ENCODE measurements around the gene CSTF3.

CSTF3 gene

GRCh38 chr11:33161120-33162005, at the start of gene CSTF3:
CSTF3 (minus strand) TSS chr11:33161480; CDS start chr11:33161325, 155 bp downstream.
- peaks cover 45% of the 10 kb centered on the region for H3K4me1 Mint-ChIP-seq (ENCODE audit: low read depth)
- peak within 1 kb of the TSS; percentile 100 for H3K27ac Mint-ChIP-seq
- no peaks in the 10 kb centered on the region for H3K27me3 Mint-ChIP-seq

GRCh38 chr11:33208150-33208549, 46.9 kb upstream of the CSTF3 start:
- no peaks in the 10 kb centered on the region for H3K4me1 Mint-ChIP-seq (ENCODE audit: low read depth)
- no peak overlapping the region for H3K27ac Mint-ChIP-seq
- no peaks in the 10 kb centered on the region for H3K36me3 Mint-ChIP-seq
- H3K9me3 Mint-ChIP-seq (ENCODE audit: low read depth) = no peaks in the 10 kb centered on the region
- H3K27me3 Mint-ChIP-seq = peaks cover 1% of the 10 kb centered on the region
- H3K4me3 Mint-ChIP-seq = no peak overlapping the region

More at GRCh38 chr11:33161120-33162005, at the start of gene CSTF3:
- Mint-ChIP-seq H3K36me3 (peaks cover 6% of the 10 kb centered on the region), H3K9me3 (ENCODE audit: low read depth) (no peaks in the 10 kb centered on the region), H3K4me3 (peak within 1 kb of the TSS; percentile 100)

- Mint-ChIP-seq H3K9me3 (ENCODE audit: low read depth) (no peaks in the 10 kb centered on the region), H3K27ac (no peak overlapping the region), H3K27me3 (peaks cover 1% of the 10 kb centered on the region), H3K4me1 (ENCODE audit: low read depth) (no peaks in the 10 kb centered on the region), H3K4me3 (no peak overlapping the region), H3K36me3 (no peaks in the 10 kb centered on the region)
These were observed 46.2 kb upstream of the CSTF3 start for GRCh38 chr11:33207408-33207985.

- H3K4me1 Mint-ChIP-seq (ENCODE audit: low read depth) = no peaks in the 10 kb centered on the region
- no peak overlapping the region for H3K4me3 Mint-ChIP-seq
- no peaks in the 10 kb centered on the region for H3K9me3 Mint-ChIP-seq (ENCODE audit: low read depth)
- H3K27me3 Mint-ChIP-seq = no peaks in the 10 kb centered on the region
- H3K27ac Mint-ChIP-seq = no peak overlapping the region
- H3K36me3 Mint-ChIP-seq = no peaks in the 10 kb centered on the region
These were observed 36.8 kb upstream of the CSTF3 start for GRCh38 chr11:33197915-33198727.

- no peaks in the 10 kb centered on the region for H3K27me3 Mint-ChIP-seq
- no peak overlapping the region for H3K27ac Mint-ChIP-seq
- no peaks in the 10 kb centered on the region for H3K9me3 Mint-ChIP-seq (ENCODE audit: low read depth)
- H3K36me3 Mint-ChIP-seq = no peaks in the 10 kb centered on the region
- no peak overlapping the region for H3K4me3 Mint-ChIP-seq
- no peaks in the 10 kb centered on the region for H3K4me1 Mint-ChIP-seq (ENCODE audit: low read depth)
These were observed 34.3 kb upstream of the CSTF3 start for GRCh38 chr11:33195462-33196173.

GRCh38 chr11:33194455-33194854, 33.2 kb upstream of the CSTF3 start:
- no peaks in the 10 kb centered on the region for H3K4me1 Mint-ChIP-seq (ENCODE audit: low read depth)
- no peak overlapping the region for H3K27ac Mint-ChIP-seq
- no peaks in the 10 kb centered on the region for H3K27me3 Mint-ChIP-seq
- H3K9me3 Mint-ChIP-seq (ENCODE audit: low read depth) = no peaks in the 10 kb centered on the region
- H3K36me3 Mint-ChIP-seq = peaks cover 4% of the 10 kb centered on the region
- no peak overlapping the region for H3K4me3 Mint-ChIP-seq

GRCh38 chr11:33191467-33191866, 30.2 kb upstream of the CSTF3 start:
- no peaks in the 10 kb centered on the region for H3K4me1 Mint-ChIP-seq (ENCODE audit: low read depth)
- no peak overlapping the region for H3K27ac Mint-ChIP-seq
- H3K27me3 Mint-ChIP-seq = no peaks in the 10 kb centered on the region
- no peak overlapping the region for H3K4me3 Mint-ChIP-seq
- H3K36me3 Mint-ChIP-seq = peaks cover 6% of the 10 kb centered on the region
- H3K9me3 Mint-ChIP-seq (ENCODE audit: low read depth) = no peaks in the 10 kb centered on the region

GRCh38 chr11:33187998-33188722, 26.9 kb upstream of the CSTF3 start:
- Mint-ChIP-seq H3K27me3 (no peaks in the 10 kb centered on the region), H3K4me1 (ENCODE audit: low read depth) (no peaks in the 10 kb centered on the region), H3K36me3 (peaks cover 6% of the 10 kb centered on the region), H3K27ac (no peak overlapping the region), H3K9me3 (ENCODE audit: low read depth) (no peaks in the 10 kb centered on the region), H3K4me3 (no peak overlapping the region)

GRCh38 chr11:33185756-33186155, 24.5 kb upstream of the CSTF3 start:
- peaks cover 6% of the 10 kb centered on the region for H3K36me3 Mint-ChIP-seq
- no peaks in the 10 kb centered on the region for H3K27me3 Mint-ChIP-seq
- H3K4me1 Mint-ChIP-seq (ENCODE audit: low read depth) = no peaks in the 10 kb centered on the region
- no peak overlapping the region for H3K27ac Mint-ChIP-seq
- no peak overlapping the region for H3K4me3 Mint-ChIP-seq
- no peaks in the 10 kb centered on the region for H3K9me3 Mint-ChIP-seq (ENCODE audit: low read depth)

- H3K4me1 Mint-ChIP-seq (ENCODE audit: low read depth) = peaks cover 12% of the 10 kb centered on the region
- no peak overlapping the region for H3K27ac Mint-ChIP-seq
- H3K27me3 Mint-ChIP-seq = no peaks in the 10 kb centered on the region
- no peaks in the 10 kb centered on the region for H3K9me3 Mint-ChIP-seq (ENCODE audit: low read depth)
- no peak overlapping the region for H3K4me3 Mint-ChIP-seq
- H3K36me3 Mint-ChIP-seq = no peaks in the 10 kb centered on the region
These were observed 21.1 kb upstream of the CSTF3 start for GRCh38 chr11:33182246-33182878.

- Mint-ChIP-seq H3K27me3 (no peaks in the 10 kb centered on the region), H3K36me3 (no peaks in the 10 kb centered on the region), H3K9me3 (ENCODE audit: low read depth) (no peaks in the 10 kb centered on the region), H3K4me1 (ENCODE audit: low read depth) (peaks cover 12% of the 10 kb centered on the region), H3K4me3 (no peak overlapping the region), H3K27ac (no peak overlapping the region)
These were observed 18.1 kb upstream of the CSTF3 start for GRCh38 chr11:33179348-33179803.

GRCh38 chr11:33178443-33179180, 17.3 kb upstream of the CSTF3 start:
- H3K27me3 Mint-ChIP-seq = no peaks in the 10 kb centered on the region
- no peaks in the 10 kb centered on the region for H3K36me3 Mint-ChIP-seq
- H3K9me3 Mint-ChIP-seq (ENCODE audit: low read depth) = no peaks in the 10 kb centered on the region
- H3K4me3 Mint-ChIP-seq = no peak overlapping the region
- no peak overlapping the region for H3K27ac Mint-ChIP-seq
- peaks cover 12% of the 10 kb centered on the region for H3K4me1 Mint-ChIP-seq (ENCODE audit: low read depth)

GRCh38 chr11:33177676-33178336, 16.5 kb upstream of the CSTF3 start:
- Mint-ChIP-seq H3K9me3 (ENCODE audit: low read depth) (no peaks in the 10 kb centered on the region), H3K36me3 (no peaks in the 10 kb centered on the region), H3K4me1 (ENCODE audit: low read depth) (peaks cover 12% of the 10 kb centered on the region), H3K27me3 (no peaks in the 10 kb centered on the region), H3K27ac (no peak overlapping the region), H3K4me3 (no peak overlapping the region)
